HEK293 (cell line): ENCODE measurements around the gene C20orf204.

Experiments
- CTCF ChIA-PET: fragments of 350-600 bp; formaldehyde crosslinking; extraction: SDS; loops from one replicate; lab custom pipeline; 2021; ENCODE audit warnings: antibody characterized with exemption; lab: Yijun Ruan, JAX
- POLR2A ChIA-PET: fragments of 300-600 bp; formaldehyde crosslinking; extraction: SDS; loops from one replicate; lab custom pipeline; 2020; ENCODE audit warnings: antibody characterized with exemption, inconsistent platforms; lab: Yijun Ruan, JAX
- H3K27ac ChIP-seq: fragments of 200-500 bp; sonication (Bioruptor generic); 2 replicates; pipeline ENCODE4 v1.5.1; 2014; ENCODE audit warnings: low read depth, low read length, control low read depth, inconsistent platforms; ENCODE audit errors: extremely low read depth
- H3K36me3 ChIP-seq, 2 experiments: fragments of 200-500 bp in 1 of 2; sonication (Bioruptor generic) in 1 of 2; 1 replicate in 1 of 2; 2 replicates in 1 of 2; pipeline ENCODE4 v1.5.1; 2014 to 2017; ENCODE audit warnings: inconsistent platforms in 2 of 2, low read length in 2 of 2; ENCODE audit not compliant: control insufficient read depth in 2 of 2, insufficient read depth in 1 of 2
- H3K4me1 ChIP-seq: fragments of 200-500 bp; sonication (Bioruptor generic); 2 replicates; pipeline ENCODE4 v1.5.1; 2014; ENCODE audit warnings: mild to moderate bottlenecking, low read length, inconsistent platforms; ENCODE audit not compliant: control insufficient read depth, insufficient read depth
- H3K4me3 ChIP-seq: 2 replicates; pipeline ENCODE4 v1.5.1; 2011; ENCODE audit warnings: low read depth, mild to moderate bottlenecking, control low read depth, low read length, moderate library complexity
- H3K9me3 ChIP-seq: fragments of 200-500 bp; sonication (Bioruptor generic); 2 replicates; pipeline ENCODE4 v1.5.1; 2014; ENCODE audit warnings: low read depth, low read length, inconsistent platforms; ENCODE audit not compliant: control insufficient read depth, insufficient read depth
- ELK4 ChIP-seq: IDR thresholded peaks from 2 replicates; pipeline ENCODE4 v1.6.1; 2011; ENCODE audit warnings: mild to moderate bottlenecking, low read depth, low read length, borderline replicate concordance
- HOXA7 ChIP-seq: sonication (generic); formaldehyde crosslinking; IDR thresholded peaks from 2 replicates; pipeline ENCODE4 v1.8.1; 2022; ENCODE audit warnings: missing genetic modification reagents, borderline replicate concordance
- PATZ1 ChIP-seq: fragments of 450-650 bp; formaldehyde crosslinking; IDR thresholded peaks from 2 replicates; pipeline ENCODE4 v1.5.1; 2016; ENCODE audit warnings: missing biosample characterization, missing genetic modification characterization
- RBAK ChIP-seq: fragments of 450-650 bp; formaldehyde crosslinking; IDR thresholded peaks from 2 replicates; pipeline ENCODE4 v1.5.1; 2016; ENCODE audit warnings: missing biosample characterization, missing genetic modification characterization
- SCRT2 ChIP-seq: fragments of 450-650 bp; formaldehyde crosslinking; IDR thresholded peaks from 2 replicates; pipeline ENCODE4 v1.5.1; 2016; ENCODE audit warnings: missing biosample characterization, missing genetic modification characterization
- ZBTB11 ChIP-seq: fragments of 450-650 bp; formaldehyde crosslinking; conservative IDR thresholded peaks from 2 replicates; pipeline ENCODE4 v1.5.1; 2016; ENCODE audit warnings: low read depth, missing biosample characterization, missing genetic modification characterization
- ZBTB17 ChIP-seq: fragments of 450-650 bp; formaldehyde crosslinking; IDR thresholded peaks from 2 replicates; pipeline ENCODE4 v1.5.1; 2016; ENCODE audit warnings: missing biosample characterization, missing genetic modification characterization
- ZFHX2 ChIP-seq: fragments of 450-650 bp; formaldehyde crosslinking; conservative IDR thresholded peaks from 2 replicates; pipeline ENCODE4 v1.5.1; 2016; ENCODE audit warnings: missing biosample characterization, missing genetic modification characterization
- ZFP41 ChIP-seq: fragments of 450-650 bp; formaldehyde crosslinking; IDR thresholded peaks from 2 replicates; pipeline ENCODE4 v1.5.1; 2016; ENCODE audit warnings: missing biosample characterization, missing genetic modification characterization, borderline replicate concordance
- ZFP69B ChIP-seq: fragments of 450-650 bp; formaldehyde crosslinking; IDR thresholded peaks from 2 replicates; pipeline ENCODE4 v1.5.1; 2016; ENCODE audit warnings: missing biosample characterization, missing genetic modification characterization
- ZNF133 ChIP-seq: fragments of 450-650 bp; formaldehyde crosslinking; IDR thresholded peaks from 2 replicates; pipeline ENCODE4 v1.5.1; 2016; ENCODE audit warnings: missing biosample characterization, missing genetic modification characterization
- ZNF157 ChIP-seq: fragments of 450-650 bp; formaldehyde crosslinking; IDR thresholded peaks from 2 replicates; pipeline ENCODE4 v1.5.1; 2016; ENCODE audit warnings: missing biosample characterization, missing genetic modification characterization
- ZNF18 ChIP-seq: fragments of 450-650 bp; formaldehyde crosslinking; IDR thresholded peaks from 2 replicates; pipeline ENCODE4 v1.5.1; 2016; ENCODE audit warnings: missing biosample characterization, missing genetic modification characterization
- ZNF19 ChIP-seq: fragments of 450-650 bp; formaldehyde crosslinking; IDR thresholded peaks from 2 replicates; pipeline ENCODE4; 2016; ENCODE audit warnings: missing biosample characterization, missing genetic modification characterization, low read depth
- ZNF221 ChIP-seq: fragments of 450-650 bp; formaldehyde crosslinking; IDR thresholded peaks from 2 replicates; pipeline ENCODE4 v1.5.1; 2017; ENCODE audit warnings: missing biosample characterization, missing genetic modification characterization, borderline replicate concordance
- ZNF394 ChIP-seq: fragments of 450-650 bp; formaldehyde crosslinking; IDR thresholded peaks from 2 replicates; pipeline ENCODE4 v1.5.1; 2016; ENCODE audit warnings: missing biosample characterization, missing genetic modification characterization, mild to moderate bottlenecking, moderate library complexity, borderline replicate concordance
- ZNF48 ChIP-seq: fragments of 450-650 bp; formaldehyde crosslinking; IDR thresholded peaks from 2 replicates; pipeline ENCODE4 v1.5.1; 2016; ENCODE audit warnings: missing biosample characterization, missing genetic modification characterization
- ZNF585B ChIP-seq: fragments of 450-650 bp; formaldehyde crosslinking; IDR thresholded peaks from 2 replicates; pipeline ENCODE4 v1.5.1; 2016; ENCODE audit warnings: missing biosample characterization, missing genetic modification characterization
- ZNF600 ChIP-seq: fragments of 450-650 bp; formaldehyde crosslinking; IDR thresholded peaks from 2 replicates; pipeline ENCODE4 v1.5.1; 2016; ENCODE audit warnings: missing biosample characterization, missing genetic modification characterization
- ZNF664 ChIP-seq: fragments of 450-650 bp; formaldehyde crosslinking; IDR thresholded peaks from 2 replicates; pipeline ENCODE4 v1.5.1; 2016; ENCODE audit warnings: missing biosample characterization, missing genetic modification characterization
- ZNF704 ChIP-seq: fragments of 450-650 bp; formaldehyde crosslinking; IDR thresholded peaks from 2 replicates; pipeline ENCODE4 v1.5.1; 2016; ENCODE audit warnings: missing biosample characterization, missing genetic modification characterization
- ZNF707 ChIP-seq: fragments of 450-650 bp; formaldehyde crosslinking; IDR thresholded peaks from 2 replicates; pipeline ENCODE4 v1.5.1; 2016; ENCODE audit warnings: missing biosample characterization, missing genetic modification characterization
- ZNF747 ChIP-seq: fragments of 450-650 bp; formaldehyde crosslinking; IDR thresholded peaks from 2 replicates; pipeline ENCODE4 v1.5.1; 2016; ENCODE audit warnings: missing biosample characterization, missing genetic modification characterization
- ZNF777 ChIP-seq: fragments of 450-650 bp; formaldehyde crosslinking; IDR thresholded peaks from 2 replicates; pipeline ENCODE4 v1.5.1; 2017; ENCODE audit warnings: missing biosample characterization, missing genetic modification characterization, borderline replicate concordance
- ZNF837 ChIP-seq: fragments of 450-650 bp; formaldehyde crosslinking; IDR thresholded peaks from 2 replicates; pipeline ENCODE4 v1.5.1; 2016; ENCODE audit warnings: missing biosample characterization, missing genetic modification characterization

The C20orf204 gene

GRCh38 chr20:64070244-64070993, 34.4 kb downstream of the C20orf204 start (continued):
- TF ChIP-seq ZBTB17 (tag by site-specific recombination) = no peak
- no peak for TF ChIP-seq ZNF157 (tag by site-specific recombination)
- no peak for TF ChIP-seq ZNF48 (tag by site-specific recombination)
- TF ChIP-seq ZNF600 (tag by site-specific recombination) = peak; percentile 44; the same call in 1 of the 2 replicates
- no peak for TF ChIP-seq ZNF707 (tag by site-specific recombination)
- TF ChIP-seq ZFP69B (tag by site-specific recombination) = 0 out of 2 replicates have a peak, but pooled peaks have one; percentile 15
- TF ChIP-seq ZNF664 (tag by site-specific recombination) = no peak
- TF ChIP-seq ZNF394 (tag by site-specific recombination) = no peak
- TF ChIP-seq, all 188 proteins: peak for 4

- ChIA-PET POLR2A (interaction anchor here (0.7 kb wide), 1 partner anchor 9 kb away, joined by 5 read pairs; the partner anchor contains the start of gene TCEA2), CTCF (interaction anchor here (0.6 to 1.3 kb wide), 4 partner anchors 9 to 381 kb away, joined by 3 to 4 read pairs (median 3); no protein-coding TSS in a partner anchor)
- no peaks in the 10 kb centered on the region for H3K4me1 ChIP-seq
- H3K9me3 ChIP-seq = no peaks in the 10 kb centered on the region
- H3K27ac ChIP-seq = no peak overlapping the region
- H3K4me3 ChIP-seq = no peak overlapping the region
- H3K36me3 ChIP-seq = peaks cover 0 to 25% of the 10 kb centered on the region in 2 experiments; a peak in 1 of 3 replicates
- TF ChIP-seq RBAK (tag by site-specific recombination) (no peak), ZNF19 (tag by site-specific recombination) (no peak), ZNF157 (tag by site-specific recombination) (no peak), ZNF221 (tag by site-specific recombination) (no peak), ZNF747 (tag by site-specific recombination) (no peak), ELK4 (no peak), ZBTB11 (tag by site-specific recombination) (no peak), SCRT2 (tag by site-specific recombination) (0 out of 2 replicates have a peak, but pooled peaks have one; percentile 11), PATZ1 (tag by site-specific recombination) (no peak), ZFHX2 (tag by site-specific recombination) (no peak), HOXA7 (CRISPR knock-in tag) (no peak), ZNF585B (tag by site-specific recombination) (no peak), ZFP41 (no peak), ZNF837 (tag by site-specific recombination) (no peak), ZNF18 (tag by site-specific recombination) (peak; percentile 43; the same call in 1 of the 2 replicates), ZNF777 (tag by site-specific recombination) (no peak), ZNF133 (tag by site-specific recombination) (no peak), ZNF704 (tag by site-specific recombination) (no peak)
These were observed 35.7 kb downstream of the C20orf204 start for GRCh38 chr20:64071341-64072332.
